ENCODE results near the gene CCDC73.

DNA sequence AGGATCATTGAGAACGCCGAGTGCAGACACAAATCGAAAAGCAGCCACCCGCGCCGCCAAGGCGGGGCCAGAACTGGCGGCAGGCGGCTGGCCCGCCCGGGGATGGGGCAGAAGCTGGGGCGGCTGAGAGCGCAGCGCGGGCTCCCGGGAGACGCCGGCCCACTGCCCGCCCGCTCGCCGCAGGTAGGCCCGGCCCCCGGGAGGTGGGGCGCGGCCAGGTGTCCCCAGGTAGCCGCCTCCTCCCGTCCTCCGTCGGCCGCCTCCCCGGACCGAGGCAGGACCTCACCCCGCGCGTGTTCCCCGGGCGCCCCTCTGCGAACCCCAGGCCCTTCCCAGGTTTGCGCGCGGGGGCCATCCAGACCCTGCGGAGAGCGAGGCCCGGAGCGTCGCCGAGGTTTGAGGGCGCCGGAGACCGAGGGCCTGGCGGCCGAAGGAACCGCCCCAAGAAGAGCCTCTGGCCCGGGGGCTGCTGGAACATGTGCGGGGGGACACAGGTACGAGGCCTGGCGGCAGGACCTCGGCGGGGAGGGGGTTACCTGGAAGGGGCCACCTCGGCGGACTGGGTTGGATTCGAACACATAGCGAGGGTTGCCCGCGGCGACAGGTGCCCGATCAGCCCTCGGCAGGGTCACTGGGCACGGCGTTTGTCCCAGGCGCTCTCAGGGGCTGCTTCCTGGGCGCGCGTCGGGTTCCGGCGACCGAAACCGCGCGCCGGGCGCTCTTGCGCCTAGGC is 35.4 kb upstream of the CCDC73 start, which contains the start of gene PRRG4:
- TF ChIP-seq, protein P1, sequence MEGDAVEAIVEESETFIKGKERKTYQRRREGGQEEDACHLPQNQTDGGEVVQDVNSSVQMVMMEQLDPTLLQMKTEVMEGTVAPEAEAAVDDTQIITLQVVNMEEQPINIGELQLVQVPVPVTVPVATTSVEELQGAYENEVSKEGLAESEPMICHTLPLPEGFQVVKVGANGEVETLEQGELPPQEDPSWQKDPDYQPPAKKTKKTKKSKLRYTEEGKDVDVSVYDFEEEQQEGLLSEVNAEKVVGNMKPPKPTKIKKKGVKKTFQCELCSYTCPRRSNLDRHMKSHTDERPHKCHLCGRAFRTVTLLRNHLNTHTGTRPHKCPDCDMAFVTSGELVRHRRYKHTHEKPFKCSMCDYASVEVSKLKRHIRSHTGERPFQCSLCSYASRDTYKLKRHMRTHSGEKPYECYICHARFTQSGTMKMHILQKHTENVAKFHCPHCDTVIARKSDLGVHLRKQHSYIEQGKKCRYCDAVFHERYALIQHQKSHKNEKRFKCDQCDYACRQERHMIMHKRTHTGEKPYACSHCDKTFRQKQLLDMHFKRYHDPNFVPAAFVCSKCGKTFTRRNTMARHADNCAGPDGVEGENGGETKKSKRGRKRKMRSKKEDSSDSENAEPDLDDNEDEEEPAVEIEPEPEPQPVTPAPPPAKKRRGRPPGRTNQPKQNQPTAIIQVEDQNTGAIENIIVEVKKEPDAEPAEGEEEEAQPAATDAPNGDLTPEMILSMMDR (IDR thresholded peaks at IDR 0.05): no peak
- TF ChIP-seq POLR2A (IDR thresholded peaks at IDR 0.05; ENCODE audit: low read depth): no peak
- peak in 1 of 2 donors; percentile 29 for TF ChIP-seq POLR2AphosphoS5 (IDR thresholded peaks at IDR 0.05)

Measured in esophagus muscularis mucosa (tissue), 3 donors.